Nephron progenitor cell (in vitro differentiated cells): ENCODE data around the gene MCRIP1.

ENCODE experiments used
- DNase-seq: peaks from one replicate; pipeline ENCODE4 v3.0.0; 2021
- H3K27ac Mint-ChIP-seq: 2 replicates; pipeline ENCODE4 v1.8.0; 2021; ENCODE audit warnings: mild to moderate bottlenecking, moderate library complexity, mixed read lengths
- H3K27me3 Mint-ChIP-seq: 2 replicates; pipeline ENCODE4 v1.8.0; 2021; ENCODE audit warnings: mild to moderate bottlenecking, low read depth, mixed read lengths; ENCODE audit not compliant: poor library complexity
- H3K36me3 Mint-ChIP-seq: 2 replicates; pipeline ENCODE4 v1.8.0; 2021; ENCODE audit warnings: low read depth, mixed read lengths
- H3K4me1 Mint-ChIP-seq: 2 replicates; pipeline ENCODE4 v1.8.0; 2021; ENCODE audit warnings: mixed read lengths
- H3K4me3 Mint-ChIP-seq: 2 replicates; pipeline ENCODE4 v1.8.0; 2021; ENCODE audit warnings: mild to moderate bottlenecking, moderate library complexity, mixed read lengths
- H3K9me3 Mint-ChIP-seq: 2 replicates; pipeline ENCODE4 v1.8.0; 2021; ENCODE audit warnings: mild to moderate bottlenecking, moderate library complexity, mixed read lengths
- CTCF ChIP-seq: fragments of 200-600 bp; sonication (generic); IDR thresholded peaks from 2 replicates; pipeline ENCODE4 v1.5.0; 2021; ENCODE audit warnings: antibody characterized with exemption

Gene MCRIP1

DNA sequence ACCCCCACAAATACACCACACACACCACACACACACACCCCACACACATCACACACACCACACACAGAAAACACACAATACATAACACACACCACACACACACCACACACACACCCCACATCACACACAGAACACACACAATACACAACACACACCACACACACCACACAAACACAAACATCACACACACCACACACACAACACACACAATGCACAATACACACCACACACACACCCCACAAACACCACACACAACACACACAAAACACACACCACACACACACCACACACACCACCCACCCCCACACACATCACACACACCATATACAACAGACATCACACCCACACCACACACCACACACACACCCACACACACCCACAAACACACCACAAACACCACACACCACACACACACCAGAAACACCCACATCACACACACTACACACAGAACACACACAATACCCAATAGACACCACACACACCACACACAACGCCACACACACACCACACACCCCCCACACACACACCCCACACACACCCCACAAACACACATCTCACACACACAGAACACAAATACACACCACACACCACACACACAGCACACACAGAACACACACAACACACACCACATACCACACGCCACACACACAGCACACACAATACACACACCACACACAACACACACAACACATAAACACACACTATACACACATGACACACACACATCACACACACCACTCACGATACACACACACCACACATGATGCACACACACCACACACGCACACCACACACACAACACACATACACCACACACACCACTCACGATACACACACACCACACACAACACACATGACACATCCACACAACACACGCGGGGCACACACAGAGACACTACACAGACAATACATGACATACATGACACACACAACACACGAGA is 40.1 kb downstream of the MCRIP1 start:
- no peak for DNase-seq
- Mint-ChIP-seq H3K4me1 (no peaks in the 10 kb centered on the region), H3K27ac (no peak overlapping the region), H3K9me3 (peaks cover 5% of the 10 kb centered on the region), H3K4me3 (no peak overlapping the region), H3K27me3 (peaks cover 5% of the 10 kb centered on the region), H3K36me3 (no peaks in the 10 kb centered on the region)
- TF ChIP-seq CTCF = no peak
